Duodenal mucosa (tissue), 2 donors: ENCODE results near the gene ST6GALNAC4.

Experiments used
- H3K27ac ChIP-seq: one replicate; pipeline ENCODE4 v1.7.0; 2013; ENCODE audit warnings: low read depth, low read length
- H3K27me3 ChIP-seq, 2 donors: one replicate each; pipeline ENCODE4 v1.7.0; 2013; ENCODE audit warnings: low read length in 2 of 2, control low read depth in 1 of 2; ENCODE audit not compliant: insufficient read depth in 2 of 2, control insufficient read depth in 1 of 2
- H3K36me3 ChIP-seq, 2 donors: one replicate each; pipeline ENCODE4 v1.7.0; 2013; ENCODE audit warnings: low read length in 2 of 2, control low read depth in 1 of 2; ENCODE audit not compliant: insufficient read depth in 2 of 2, control insufficient read depth in 1 of 2
- H3K4me1 ChIP-seq, 2 donors: one replicate each; pipeline ENCODE4 v1.7.0; 2013; ENCODE audit warnings: low read length in 2 of 2, control low read depth in 1 of 2; ENCODE audit not compliant: insufficient read depth in 2 of 2, control insufficient read depth in 1 of 2
- H3K4me3 ChIP-seq, 2 donors: one replicate each; pipeline ENCODE4 v1.7.0; 2013; ENCODE audit warnings: low read length in 2 of 2, low read depth in 1 of 2
- H3K9ac ChIP-seq, 2 donors: one replicate each; pipeline ENCODE4 v1.7.0; 2013; ENCODE audit warnings: low read length in 2 of 2, low read depth in 1 of 2
- H3K9me3 ChIP-seq, 2 donors: one replicate each; pipeline ENCODE4 v1.7.0; 2013; ENCODE audit warnings: low read length in 2 of 2, control low read depth in 1 of 2; ENCODE audit not compliant: control insufficient read depth in 1 of 2

ST6GALNAC4 gene

DNA sequence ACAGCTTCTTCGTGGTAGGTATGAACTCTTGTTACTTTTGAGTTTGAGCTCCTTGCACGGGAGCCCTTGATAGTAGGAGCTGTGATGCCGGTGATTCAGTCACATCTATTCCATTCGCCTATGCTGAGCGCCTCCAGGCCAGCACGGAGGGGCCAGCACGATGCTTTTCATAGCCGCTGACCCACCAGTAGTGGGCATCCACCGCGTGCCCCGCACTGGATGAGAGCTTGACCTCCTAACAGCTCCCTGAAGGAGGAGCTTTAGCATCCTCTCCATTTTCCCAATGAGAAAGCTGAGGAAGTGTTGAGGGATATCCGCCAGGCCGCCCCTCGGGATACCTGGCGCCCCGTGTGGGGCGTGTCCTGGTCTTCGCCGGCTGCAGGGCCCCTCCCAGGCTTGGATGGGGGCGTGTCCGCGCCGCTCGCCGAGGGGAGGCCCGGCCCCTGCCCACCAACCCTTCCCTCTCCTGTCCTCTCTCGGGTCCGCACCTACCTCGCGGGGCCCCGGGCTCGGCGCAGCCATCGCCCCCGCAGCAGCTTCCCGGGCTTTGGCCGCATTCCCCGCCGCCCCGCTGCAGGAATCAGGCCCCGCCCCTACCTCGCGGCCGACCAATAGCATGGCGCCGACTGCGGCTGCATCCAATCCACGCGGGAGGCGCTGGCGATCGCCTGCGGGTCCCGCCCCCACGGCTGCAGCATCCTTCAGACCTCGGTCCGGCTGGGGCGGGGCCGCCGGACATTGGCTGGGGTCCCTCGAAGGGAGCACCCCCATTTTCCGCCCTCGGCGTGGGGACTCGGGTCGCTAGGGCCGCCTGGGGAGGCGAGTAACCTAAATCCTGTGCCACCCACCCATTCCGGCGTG, 13.6 kb upstream of the ST6GALNAC4 start, which contains the start of gene PIP5KL1:
TSS of gene PIP5KL1 (minus strand) at position 547 of the 861 bp plus-strand sequence. CDS start at position 522, 25 bp downstream.
- Histone ChIP-seq H3K4me3 (peak within 1 kb of the TSS; percentile 48 to 55), H3K4me1 (peaks cover 19 to 40% of the 10 kb centered on the region in 2 donors), H3K27ac (no peak within 1 kb of the TSS), H3K36me3 (peaks cover 0 to 4% of the 10 kb centered on the region in 2 donors), H3K9ac (no peak within 1 kb of the TSS), H3K9me3 (no peaks in the 10 kb centered on the region), H3K27me3 (peaks cover 20 to 26% of the 10 kb centered on the region in 2 donors)

DNA sequence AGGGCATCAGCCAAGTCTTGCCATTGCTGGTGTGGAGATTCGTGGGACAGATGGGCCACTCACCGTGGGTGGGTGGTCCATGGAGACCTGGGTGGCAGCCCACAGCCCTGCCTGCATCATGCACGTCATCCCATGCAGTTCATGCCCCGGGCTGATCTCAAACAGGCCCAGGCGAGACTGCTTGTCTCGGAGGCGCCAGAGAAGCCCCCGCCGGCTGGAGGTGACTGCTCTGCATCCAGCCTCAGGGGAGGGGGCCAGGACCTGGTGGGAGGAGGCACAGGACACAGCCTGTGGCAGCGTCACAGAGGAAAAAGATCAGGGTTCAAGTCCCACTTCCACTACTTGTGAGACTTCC, 12.8 kb upstream of the ST6GALNAC4 start:
- H3K27me3 ChIP-seq, result peaks cover 24 to 31% of the 10 kb centered on the region in 2 donors
- H3K4me1 ChIP-seq, result peaks cover 19 to 39% of the 10 kb centered on the region in 2 donors

DNA sequence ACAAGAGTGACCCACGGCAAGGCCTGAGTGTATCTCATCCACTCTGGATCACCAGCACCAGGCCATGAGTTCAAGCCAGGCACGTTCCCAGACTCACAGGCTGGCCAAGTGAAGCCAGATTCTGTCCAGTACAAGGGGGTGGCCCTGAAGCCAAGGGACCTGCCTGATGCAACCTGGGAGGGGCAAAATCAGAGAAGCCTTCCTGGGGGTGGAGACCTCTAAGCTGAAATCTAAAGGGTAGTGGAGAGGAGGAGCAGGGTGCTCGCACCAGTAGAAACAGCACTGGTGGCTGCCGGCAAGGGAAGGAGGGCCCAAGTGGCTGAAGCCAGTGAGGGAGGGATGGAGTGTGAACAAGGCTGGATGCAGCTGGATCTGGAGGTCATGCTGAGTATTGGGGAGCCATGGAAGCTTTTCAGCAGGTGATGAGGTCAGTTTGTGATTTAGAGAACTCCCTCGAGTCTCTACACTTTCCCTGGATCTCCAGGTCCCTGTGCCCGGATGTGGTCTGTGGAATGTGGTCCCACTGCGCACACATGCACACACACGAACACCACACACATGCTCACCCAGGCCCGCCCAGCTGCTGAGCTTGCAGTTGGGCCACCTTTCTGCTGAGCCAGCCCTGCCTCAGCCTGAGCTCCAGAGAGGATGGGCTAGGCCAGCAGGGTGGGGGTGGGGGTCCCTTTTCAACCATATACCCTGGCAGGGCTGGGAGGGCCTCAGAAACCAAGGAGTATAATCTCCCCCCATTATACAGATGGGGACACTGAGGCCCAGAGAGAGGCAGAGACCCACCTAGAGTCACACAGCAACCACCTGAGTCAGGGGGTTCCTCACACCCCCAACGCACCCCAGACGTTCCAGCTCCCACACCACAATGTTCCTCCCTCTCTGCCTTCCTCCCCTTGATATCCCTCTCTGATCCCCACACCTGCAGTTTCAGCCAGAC, 12.1 kb upstream of the ST6GALNAC4 start:
- Histone ChIP-seq H3K27ac (no peak overlapping the region), H3K4me3 (no peak overlapping the region), H3K4me1 (peaks cover 19 to 39% of the 10 kb centered on the region in 2 donors), H3K9me3 (no peaks in the 10 kb centered on the region), H3K27me3 (peaks cover 24 to 31% of the 10 kb centered on the region in 2 donors), H3K36me3 (no peaks in the 10 kb centered on the region), H3K9ac (no peak overlapping the region)

More for the DNA sequence above, 12.8 kb upstream of the ST6GALNAC4 start:
- Histone ChIP-seq H3K9ac (no peak overlapping the region), H3K36me3 (no peaks in the 10 kb centered on the region), H3K9me3 (no peaks in the 10 kb centered on the region), H3K27ac (no peak overlapping the region), H3K4me3 (no peak overlapping the region)

DNA sequence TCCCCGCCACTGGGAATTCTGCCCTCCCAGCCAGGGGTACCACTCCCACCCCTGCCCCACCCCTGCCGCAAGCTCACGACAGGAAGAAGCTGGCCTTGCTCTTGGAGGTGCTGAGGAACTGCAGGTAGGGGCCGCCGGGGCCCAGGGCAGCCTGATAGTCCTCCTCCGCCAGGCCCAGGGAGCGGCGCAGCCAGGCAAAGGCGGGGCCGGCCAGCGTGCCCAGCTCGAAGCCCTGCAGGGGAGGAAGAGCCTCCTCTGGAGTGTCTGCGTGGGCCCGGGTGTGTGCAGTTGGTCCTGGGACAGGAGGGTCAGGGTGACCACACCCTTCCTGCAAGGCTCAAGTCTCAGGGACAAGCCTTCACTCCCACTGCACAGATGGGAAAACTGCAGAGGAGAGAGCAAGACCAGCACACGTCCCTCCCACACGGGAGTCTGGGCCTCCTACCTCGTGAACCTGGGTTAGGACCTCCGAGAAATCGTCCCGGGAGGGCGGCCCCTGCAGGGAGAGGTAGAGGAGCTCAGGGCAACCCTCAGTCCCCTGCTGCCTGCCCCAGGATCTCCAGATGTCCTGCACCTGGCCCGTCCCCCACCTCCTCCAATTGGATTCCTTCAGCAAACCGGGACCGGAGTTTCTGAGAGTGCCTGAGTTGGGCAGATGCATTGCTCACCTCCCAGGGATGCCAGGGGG, 11.3 kb upstream of the ST6GALNAC4 start:
- no peaks in the 10 kb centered on the region for H3K9me3 ChIP-seq
- no peak overlapping the region for H3K27ac ChIP-seq
- peak overlapping the region in 1 of 2 donors; percentile 23 for H3K4me3 ChIP-seq
- H3K27me3 ChIP-seq, result peaks cover 24 to 36% of the 10 kb centered on the region in 2 donors
- H3K9ac ChIP-seq, result no peak overlapping the region
- H3K36me3 ChIP-seq, result no peaks in the 10 kb centered on the region
- peaks cover 19 to 39% of the 10 kb centered on the region in 2 donors for H3K4me1 ChIP-seq

DNA sequence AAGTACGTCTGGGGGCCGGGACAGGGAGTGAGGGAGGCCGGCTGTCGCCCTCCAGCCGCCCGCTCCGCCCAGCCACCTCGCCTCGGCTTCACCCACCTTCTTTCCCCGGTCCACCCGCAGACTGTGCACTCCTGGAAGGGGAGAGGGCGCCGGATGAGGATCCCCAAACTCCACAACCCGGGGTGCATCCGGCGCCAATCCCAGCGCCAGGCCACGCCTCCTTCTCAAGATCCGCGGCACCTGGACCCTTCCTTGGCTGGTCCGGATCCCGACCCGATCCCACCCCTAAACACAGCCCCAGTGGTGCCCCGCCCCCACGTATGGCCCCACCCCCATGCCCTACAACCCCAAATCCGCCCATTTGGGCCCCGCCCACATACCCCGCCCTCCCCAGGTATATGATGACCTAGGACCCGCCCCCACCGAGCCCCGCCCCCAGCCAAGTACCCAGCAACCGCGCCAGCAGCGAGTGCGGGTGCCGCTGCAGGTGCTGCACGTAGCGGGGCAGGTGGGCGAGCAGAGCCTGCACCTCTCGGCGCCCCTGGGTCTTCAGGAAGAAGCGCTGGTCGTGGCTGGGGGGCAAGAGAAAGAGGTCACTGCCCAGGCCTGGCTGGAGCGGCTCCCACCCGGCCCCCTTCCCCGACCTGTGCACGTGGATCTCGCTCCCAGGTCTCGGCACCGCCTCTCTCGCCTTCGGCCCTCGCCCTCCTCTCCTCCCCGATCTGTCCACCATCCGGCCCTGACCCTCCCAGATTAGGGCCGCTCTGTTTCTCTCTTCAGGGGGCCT, 10.6 kb upstream of the ST6GALNAC4 start:
- H3K36me3 ChIP-seq, result no peaks in the 10 kb centered on the region
- peaks cover 19 to 39% of the 10 kb centered on the region in 2 donors for H3K4me1 ChIP-seq
- peaks cover 24 to 36% of the 10 kb centered on the region in 2 donors for H3K27me3 ChIP-seq
- H3K9me3 ChIP-seq, result no peaks in the 10 kb centered on the region
- peak overlapping the region in 1 of 2 donors; percentile 25 for H3K9ac ChIP-seq
- H3K27ac ChIP-seq, result no peak overlapping the region
- peak overlapping the region; percentile 36 to 48 for H3K4me3 ChIP-seq

DNA sequence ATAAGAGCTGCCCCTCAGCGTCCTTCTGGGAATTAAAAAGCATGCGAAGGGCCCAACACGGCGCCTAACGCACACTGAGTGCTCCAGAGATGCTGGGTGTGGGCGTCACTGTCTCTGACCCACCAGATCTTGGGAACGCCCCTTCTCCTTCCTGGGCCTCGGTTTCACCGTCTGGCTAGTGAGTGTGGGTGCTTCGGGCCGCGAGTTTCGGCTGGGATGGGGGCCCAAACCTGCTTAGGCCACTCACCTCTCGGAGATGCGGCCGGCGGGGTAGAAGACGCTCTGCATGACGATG, 10.0 kb upstream of the ST6GALNAC4 start:
- Histone ChIP-seq H3K9ac (peak overlapping the region in 1 of 2 donors; percentile 25), H3K27ac (no peak overlapping the region), H3K27me3 (peaks cover 24 to 36% of the 10 kb centered on the region in 2 donors), H3K9me3 (no peaks in the 10 kb centered on the region), H3K4me1 (peaks cover 19 to 42% of the 10 kb centered on the region in 2 donors), H3K36me3 (no peaks in the 10 kb centered on the region), H3K4me3 (peak overlapping the region; percentile 36 to 48)

DNA sequence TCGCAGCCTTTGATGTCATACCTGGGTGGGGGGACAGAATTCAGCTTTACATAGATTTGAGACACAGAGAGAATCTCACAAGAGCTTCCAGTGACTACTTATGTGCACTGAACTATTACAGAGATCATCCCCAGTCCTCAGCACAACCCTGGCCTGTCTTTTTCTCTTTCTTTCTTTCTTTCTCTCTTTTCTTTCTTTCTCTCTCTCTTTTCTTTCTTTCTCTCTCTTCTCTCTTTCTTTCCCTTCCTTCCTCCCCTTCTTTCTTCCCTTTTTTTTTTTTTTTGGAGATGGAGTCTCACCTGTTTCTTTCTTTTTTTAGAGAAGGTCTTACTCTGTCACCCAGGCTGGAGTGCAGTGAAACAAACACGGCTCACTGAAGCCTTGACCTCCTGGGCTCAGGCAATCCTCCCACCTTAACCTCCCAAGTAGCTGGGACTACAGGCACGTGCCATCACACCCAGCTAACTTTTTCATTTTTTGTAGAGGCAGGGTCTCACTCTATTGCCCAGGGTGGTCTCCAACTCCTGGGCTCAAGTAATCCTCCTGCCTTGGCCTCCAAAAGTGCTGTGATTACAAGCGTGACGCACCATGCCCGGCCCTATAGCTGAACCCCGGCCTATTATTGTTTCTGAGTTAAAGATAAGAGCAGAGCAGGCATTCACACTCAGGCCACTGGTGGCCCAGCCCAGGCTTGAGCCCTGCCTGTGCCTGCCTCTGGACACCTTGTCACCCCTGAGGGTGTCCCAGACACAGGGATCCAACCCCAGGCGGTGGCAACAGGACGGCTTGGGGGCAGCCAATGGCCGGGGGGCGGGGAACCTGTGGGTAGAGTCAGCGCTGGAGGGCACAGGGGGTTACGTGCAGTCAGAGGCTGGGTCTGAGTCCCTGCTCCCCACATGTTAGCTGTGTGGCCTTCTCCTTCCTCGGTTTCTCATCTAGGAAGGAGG, 9.4 kb upstream of the ST6GALNAC4 start:
- Histone ChIP-seq H3K9me3 (no peaks in the 10 kb centered on the region), H3K4me3 (peak overlapping the region; percentile 36 to 48), H3K27me3 (peaks cover 24 to 36% of the 10 kb centered on the region in 2 donors), H3K27ac (no peak overlapping the region), H3K36me3 (no peaks in the 10 kb centered on the region), H3K4me1 (peaks cover 15 to 41% of the 10 kb centered on the region in 2 donors), H3K9ac (no peak overlapping the region)

DNA sequence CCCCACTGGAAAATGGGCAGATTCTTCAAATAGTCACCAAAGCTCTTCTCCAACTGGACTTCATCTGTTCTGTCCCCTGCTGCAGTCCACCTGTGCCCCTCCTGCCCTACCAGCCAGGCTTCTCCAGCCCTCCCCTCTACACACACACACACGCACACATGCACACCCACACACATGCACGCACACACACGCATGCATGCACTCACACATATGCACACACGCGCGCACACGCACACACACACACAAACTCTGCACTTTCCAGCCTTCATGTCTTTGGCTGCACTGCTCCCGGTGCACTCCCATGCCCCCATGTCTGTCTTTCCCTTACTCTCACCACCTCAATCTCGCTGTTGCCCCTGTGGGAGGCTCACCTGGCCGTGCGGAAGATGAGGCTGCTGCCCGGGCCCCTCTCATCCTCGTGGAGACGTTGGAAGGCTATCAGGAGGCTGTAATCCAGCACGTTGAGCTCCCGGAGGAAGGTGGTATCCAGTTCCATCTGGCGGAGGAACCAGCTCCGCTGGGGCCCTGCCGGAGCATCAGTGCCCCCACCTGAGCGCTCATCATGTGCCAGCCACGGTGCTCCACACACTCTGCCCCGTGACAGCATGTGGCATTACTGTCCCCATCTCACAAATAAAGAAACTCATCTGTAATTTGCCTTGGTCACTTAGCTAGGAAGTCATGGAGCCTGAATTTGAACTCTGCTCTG, 8.0 kb upstream of the ST6GALNAC4 start:
- H3K27ac ChIP-seq, result no peak overlapping the region
- H3K4me3 ChIP-seq, result no peak overlapping the region
- H3K4me1 ChIP-seq, result peaks cover 14 to 30% of the 10 kb centered on the region in 2 donors
- peaks cover 20 to 36% of the 10 kb centered on the region in 2 donors for H3K27me3 ChIP-seq
- no peak overlapping the region for H3K9ac ChIP-seq
- H3K9me3 ChIP-seq, result no peaks in the 10 kb centered on the region
- H3K36me3 ChIP-seq, result no peaks in the 10 kb centered on the region
